AG09309 (cell line): ENCODE results near the gene AFF3.

Experiments
- DNase-seq: peaks from one replicate; pipeline ENCODE4 v3.0.0-alpha.2; 2010; ENCODE audit warnings: low read depth
- H3K4me3 ChIP-seq: 2 replicates; pipeline ENCODE4 v1.5.1; 2011; ENCODE audit warnings: mild to moderate bottlenecking, low read depth, low read length, moderate library complexity; ENCODE audit not compliant: control insufficient read depth
- CTCF ChIP-seq: IDR thresholded peaks from 2 replicates; pipeline ENCODE4 v1.5.1; 2011; ENCODE audit warnings: mild to moderate bottlenecking, low read depth, low read length, inconsistent platforms; ENCODE audit not compliant: insufficient read depth, control insufficient read depth; ENCODE audit errors: missing control alignments

Gene AFF3

GRCh38 chr2:99865818-99866676 is 276.3 kb downstream of the AFF3 start:
- H3K4me3 ChIP-seq, result no peak overlapping the region
- peak; percentile 22 for TF ChIP-seq CTCF
- DNase-seq, result peak; percentile 84

GRCh38 chr2:99864561-99865553 is 277.5 kb downstream of the AFF3 start:
- DNase-seq, result peak; percentile 41
- no peak overlapping the region for H3K4me3 ChIP-seq
- TF ChIP-seq CTCF, result no peak

GRCh38 chr2:99863903-99864270 is 278.5 kb downstream of the AFF3 start:
- no peak for TF ChIP-seq CTCF
- no peak overlapping the region for H3K4me3 ChIP-seq
- no peak for DNase-seq

- DNase-seq, result no peak
- no peak overlapping the region for H3K4me3 ChIP-seq
- TF ChIP-seq CTCF, result no peak
Measured at GRCh38 chr2:99863236-99863902, 279.0 kb downstream of the AFF3 start.

- no peak for DNase-seq
- H3K4me3 ChIP-seq, result no peak overlapping the region
- no peak for TF ChIP-seq CTCF
Measured at GRCh38 chr2:99862566-99862965, 279.8 kb downstream of the AFF3 start.

GRCh38 chr2:99861376-99861760 is 281.0 kb downstream of the AFF3 start:
- H3K4me3 ChIP-seq, result no peak overlapping the region
- TF ChIP-seq CTCF, result no peak
- DNase-seq, result no peak
